HG03039 (cell line): ENCODE measurements around the gene WDFY4.

Source experiments
- ATAC-seq: cut with Tn5 transposase; IDR thresholded peaks from one replicate; pipeline ENCODE4 v1.9.1; 2021; ENCODE audit warnings: mild to moderate bottlenecking, moderate library complexity; ENCODE audit not compliant: unreplicated experiment

WDFY4 gene

DNA sequence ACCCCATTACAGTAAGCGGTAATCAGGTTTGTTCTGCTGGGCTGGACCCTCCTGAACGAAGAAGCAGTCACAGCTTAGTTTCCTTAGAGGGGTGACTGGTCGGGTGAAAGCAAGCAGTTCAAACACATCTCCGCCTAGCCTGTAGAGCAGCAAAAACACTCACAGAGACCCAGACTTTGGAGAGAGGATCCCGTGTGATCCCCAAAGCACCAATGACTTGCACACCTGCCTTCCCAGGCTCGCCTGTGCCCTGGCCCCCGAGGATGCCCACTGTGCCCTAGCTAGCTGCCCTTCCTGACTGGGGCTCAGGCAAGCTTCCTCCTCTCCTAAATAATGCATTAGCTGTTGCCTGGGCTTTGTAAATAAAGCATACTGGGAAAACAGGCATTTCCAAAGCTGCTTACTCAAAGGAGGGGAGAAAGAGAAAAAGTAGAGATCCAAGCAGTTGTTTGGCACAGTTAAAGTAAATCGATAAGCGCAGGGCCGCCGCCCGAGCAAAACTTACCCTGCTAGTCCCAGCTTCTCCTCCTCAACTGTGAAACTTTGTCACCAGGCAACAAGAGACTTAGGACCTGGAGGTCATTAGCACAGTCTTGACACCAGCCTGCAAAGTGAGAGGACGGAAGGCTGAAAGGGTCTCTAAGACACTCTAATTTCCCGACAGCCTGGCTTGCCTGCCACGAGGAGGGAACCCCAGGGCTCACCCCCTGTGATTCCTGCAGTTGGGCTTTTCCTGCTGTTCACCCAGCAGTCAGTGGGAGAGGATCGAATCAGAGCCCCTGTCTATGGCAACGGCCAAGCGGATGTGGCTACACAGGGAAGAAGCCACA lies 250.2 kb downstream of the WDFY4 start:
- no peak for ATAC-seq

- ATAC-seq, result no peak
Measured at GRCh38 chr10:48935577-48935976, 250.9 kb downstream of the WDFY4 start.

GRCh38 chr10:48937796-48938195 lies 253.1 kb downstream of the WDFY4 start:
- ATAC-seq, result no peak

DNA sequence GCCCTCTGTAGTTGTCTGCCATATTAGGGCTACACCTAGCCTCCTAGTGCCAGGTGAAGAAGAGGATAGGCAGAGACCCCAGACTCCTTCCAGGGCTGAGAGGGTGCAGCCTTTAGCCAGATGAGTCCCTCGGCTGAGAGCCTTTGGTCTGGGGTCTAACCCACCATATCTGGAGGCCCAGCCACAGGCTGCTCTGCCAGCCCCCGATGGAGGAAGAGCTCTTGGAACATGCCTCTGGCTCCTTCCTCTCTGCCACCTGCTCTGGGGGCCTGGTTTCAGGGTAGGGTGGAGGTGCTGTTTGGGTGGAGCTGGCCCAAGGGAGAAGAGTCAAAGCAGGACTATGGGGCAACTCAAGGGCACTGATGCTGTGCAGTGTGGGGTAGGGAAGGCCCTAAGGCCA lies 253.6 kb downstream of the WDFY4 start:
- no peak for ATAC-seq

- no peak for ATAC-seq
Measured at GRCh38 chr10:48938990-48939536, 254.4 kb downstream of the WDFY4 start.

DNA sequence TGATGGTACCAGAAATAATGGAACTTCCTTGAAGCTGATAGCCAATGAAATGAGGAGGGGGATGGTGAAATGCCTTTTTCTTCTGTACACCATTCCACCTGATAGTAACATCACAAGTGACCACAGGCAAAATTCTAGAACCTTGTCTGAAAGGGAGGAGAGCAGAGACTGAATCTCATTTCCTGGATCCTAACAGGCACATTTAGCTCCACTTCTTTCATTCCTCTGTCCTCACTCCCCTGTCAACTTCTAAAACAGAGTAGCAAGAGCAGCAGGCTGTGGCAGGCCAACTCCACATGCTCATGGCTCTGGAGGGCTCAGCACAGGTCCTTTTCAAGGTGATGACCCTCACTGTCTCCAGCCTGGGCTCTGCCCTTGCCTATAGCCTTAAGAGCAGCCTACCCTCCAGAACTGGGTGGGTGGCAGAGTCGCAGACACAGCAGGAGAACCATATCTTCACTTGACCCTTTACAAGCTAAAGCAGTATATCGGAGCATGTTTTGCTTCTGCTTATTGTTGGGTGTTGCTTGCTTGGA lies 255.2 kb downstream of the WDFY4 start, which contains the start of gene LRRC18:
TSS of gene LRRC18 (minus strand) at position 51 of the 536 bp plus-strand sequence. CDS start 25,685 bp downstream, outside the sequence.
- no peak for ATAC-seq

- ATAC-seq, result no peak
Measured at GRCh38 chr10:48940372-48940771, 255.7 kb downstream of the WDFY4 start.

DNA sequence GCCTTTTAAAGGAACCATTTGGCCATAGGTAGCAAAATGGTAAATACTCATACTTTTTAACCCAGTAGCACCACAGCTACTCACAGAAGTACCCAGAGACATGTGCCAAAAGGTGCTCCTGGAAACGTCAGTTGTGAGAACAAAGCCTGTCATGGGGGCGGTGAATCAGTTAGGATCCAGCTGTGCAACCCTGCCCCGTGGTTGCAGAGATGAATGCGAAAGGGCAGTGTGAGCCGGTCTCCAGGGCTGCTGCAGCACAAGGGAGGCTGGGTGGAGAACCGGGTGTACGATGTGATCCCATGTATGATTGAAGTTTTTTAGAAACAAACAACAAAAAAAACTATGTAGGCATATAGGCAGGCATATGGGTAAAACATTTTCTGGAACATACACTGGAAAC lies 256.3 kb downstream of the WDFY4 start:
- no peak for ATAC-seq

- ATAC-seq, result no peak
Measured at GRCh38 chr10:48941427-48942075, 256.9 kb downstream of the WDFY4 start.

DNA sequence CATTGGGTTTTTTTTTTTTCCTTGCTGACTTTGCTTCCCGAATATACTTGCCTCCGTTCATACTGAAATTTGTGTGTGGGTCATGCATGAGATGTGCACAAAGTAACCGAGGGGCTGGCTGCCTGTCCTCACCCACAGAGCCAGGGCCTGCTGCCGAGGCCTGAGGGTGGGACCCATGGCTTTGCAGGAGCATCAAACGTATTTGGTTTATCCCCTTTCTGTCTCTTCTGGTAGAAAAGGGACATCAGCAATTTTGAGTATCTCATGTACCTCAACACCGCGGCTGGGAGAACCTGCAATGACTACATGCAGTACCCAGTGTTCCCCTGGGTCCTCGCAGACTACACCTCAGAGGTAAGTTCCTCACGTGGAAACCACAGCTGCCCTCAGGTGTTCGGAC lies 258.4 kb downstream of the WDFY4 start:
- no peak for ATAC-seq

DNA sequence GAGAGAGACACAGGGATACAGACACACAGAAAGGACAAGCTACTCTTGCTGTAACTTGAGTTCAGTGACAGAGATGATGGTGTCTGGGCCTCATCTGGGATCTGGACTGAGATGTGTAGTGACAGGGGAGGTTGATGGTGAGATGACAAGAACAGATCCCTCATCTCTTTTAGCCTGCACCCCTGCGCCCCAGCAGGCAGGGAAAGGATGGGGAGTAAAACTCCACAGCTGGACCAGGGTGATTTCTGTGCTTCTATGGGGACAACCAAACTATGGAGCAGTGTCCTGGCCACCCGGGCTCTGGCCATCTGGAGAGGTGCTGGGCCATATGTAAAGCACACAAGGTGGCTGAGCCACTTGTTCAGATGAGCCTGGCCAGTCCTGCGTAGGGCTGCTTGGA lies 259.5 kb downstream of the WDFY4 start:
- no peak for ATAC-seq

DNA sequence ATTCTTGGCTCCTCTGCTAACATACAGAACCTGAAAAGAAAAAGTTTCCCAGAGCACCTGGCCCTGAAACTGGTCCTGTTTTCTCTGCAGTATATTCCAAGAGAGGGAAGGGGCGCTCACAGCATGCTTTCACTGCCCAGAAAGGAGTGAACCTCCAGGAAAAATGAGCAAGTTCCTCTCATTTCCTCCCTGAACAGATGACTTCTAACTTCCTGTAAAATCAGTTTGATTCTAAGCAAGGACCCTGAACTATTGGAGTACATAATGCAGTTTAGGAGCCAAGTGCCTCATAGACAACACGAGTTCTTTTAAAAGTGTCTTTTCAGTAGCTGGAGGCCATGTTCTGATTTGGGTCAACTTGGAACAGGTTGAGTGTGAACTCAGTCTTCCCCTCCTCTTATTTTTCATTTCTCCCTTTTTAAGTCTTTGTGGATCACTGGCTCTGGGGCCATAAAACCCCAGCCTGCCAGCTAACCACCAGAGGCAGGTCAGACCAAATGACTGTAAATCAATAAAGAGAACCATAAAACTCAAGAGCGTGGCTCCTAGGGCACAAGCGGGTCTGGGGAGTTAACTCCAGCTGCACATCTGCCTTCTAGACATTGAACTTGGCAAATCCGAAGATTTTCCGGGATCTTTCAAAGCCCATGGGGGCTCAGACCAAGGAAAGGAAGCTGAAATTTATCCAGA lies 260.9 kb downstream of the WDFY4 start:
- no peak for ATAC-seq

- no peak for ATAC-seq
Measured at GRCh38 chr10:48946332-48946731, 261.7 kb downstream of the WDFY4 start.

DNA sequence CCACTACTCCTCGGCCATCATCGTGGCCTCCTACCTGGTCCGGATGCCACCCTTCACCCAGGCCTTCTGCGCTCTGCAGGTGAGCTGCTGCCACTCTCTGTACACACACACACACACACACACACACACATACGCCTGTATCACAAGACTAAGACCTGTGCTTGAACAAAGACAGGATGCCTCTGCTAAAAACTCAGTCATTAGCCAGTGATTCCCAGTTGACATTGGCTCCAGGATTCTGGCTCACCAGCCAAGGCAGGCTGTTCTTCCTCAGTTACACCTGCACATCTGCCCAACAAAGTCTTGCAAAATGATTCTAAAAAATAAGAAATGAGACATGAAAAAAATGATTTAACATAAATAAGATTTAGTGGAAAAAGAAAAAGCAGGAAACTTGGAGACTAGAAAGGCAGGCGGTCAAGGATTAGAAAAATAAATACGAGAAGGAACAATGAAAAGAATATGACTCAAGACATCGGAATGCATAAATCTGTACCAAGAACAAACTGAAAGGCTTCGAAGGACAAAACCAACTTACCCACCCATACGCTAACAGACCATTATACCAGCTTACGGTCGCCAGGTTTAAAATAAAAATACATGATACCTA lies 262.3 kb downstream of the WDFY4 start:
- ATAC-seq, result no peak

DNA sequence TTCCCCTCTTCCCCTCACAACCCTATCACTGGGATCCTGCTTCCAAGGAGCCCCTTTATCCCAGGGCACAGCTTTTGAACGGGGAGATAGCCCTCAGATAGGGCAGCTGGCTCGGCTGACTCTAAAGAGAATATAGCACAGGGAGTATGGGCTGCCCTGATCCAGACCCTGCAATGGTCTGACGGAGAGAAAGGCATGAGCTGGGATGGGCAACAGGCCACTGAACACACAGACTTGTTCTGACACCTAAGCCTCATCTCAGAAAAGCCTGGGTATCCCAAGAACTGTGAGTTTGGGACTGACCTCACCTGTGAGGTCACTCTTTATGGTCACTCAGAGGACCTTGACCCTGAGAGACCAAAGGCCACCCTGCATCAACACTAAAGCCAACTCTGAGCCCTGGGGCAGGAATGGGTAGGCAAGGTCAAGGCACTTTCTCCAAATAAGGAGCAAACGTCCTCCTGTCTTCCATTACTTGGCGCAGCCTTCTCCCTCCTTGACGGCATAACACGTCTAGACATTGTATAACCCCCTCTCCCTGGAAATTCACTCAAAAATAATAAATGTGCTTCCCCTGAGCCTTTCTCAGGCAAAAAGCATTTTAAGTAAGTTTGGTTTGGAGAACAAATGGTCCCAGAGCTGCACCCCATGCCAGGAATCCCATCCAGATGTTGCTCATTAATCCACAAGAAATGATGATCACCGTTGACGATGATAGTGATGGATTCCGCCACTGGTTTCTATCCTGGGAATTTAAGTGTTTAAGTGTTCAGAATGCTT lies 263.2 kb downstream of the WDFY4 start:
- ATAC-seq, result no peak

DNA sequence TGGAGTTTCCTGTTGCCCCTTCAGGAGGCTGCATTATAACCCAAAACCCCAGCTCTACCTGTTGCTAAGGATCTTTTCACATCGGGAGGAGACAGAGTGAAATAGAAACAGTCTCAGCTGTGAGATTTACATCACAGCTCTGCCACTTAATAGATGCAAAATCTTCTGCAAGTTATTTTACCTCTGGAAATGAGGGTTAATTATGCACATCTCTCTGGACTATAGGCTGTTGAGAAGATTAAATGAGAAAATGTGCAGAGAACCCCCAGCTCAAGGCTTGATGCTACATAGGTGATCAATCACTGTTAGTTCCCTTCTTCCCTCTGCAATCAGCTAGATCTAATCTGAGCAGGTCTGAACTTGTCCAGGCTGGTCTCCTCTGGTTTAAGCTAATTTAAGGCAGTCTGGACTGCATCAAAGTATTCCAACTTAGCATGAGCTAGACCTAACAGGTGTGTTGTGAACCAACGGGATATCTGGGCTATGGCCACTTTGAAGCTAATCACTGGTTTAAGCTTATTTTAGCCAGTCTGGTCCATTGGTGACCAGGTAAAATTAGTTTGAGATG lies 263.9 kb downstream of the WDFY4 start:
- no peak for ATAC-seq

- ATAC-seq, result no peak
Measured at GRCh38 chr10:48951707-48952106, 267.0 kb downstream of the WDFY4 start.

DNA sequence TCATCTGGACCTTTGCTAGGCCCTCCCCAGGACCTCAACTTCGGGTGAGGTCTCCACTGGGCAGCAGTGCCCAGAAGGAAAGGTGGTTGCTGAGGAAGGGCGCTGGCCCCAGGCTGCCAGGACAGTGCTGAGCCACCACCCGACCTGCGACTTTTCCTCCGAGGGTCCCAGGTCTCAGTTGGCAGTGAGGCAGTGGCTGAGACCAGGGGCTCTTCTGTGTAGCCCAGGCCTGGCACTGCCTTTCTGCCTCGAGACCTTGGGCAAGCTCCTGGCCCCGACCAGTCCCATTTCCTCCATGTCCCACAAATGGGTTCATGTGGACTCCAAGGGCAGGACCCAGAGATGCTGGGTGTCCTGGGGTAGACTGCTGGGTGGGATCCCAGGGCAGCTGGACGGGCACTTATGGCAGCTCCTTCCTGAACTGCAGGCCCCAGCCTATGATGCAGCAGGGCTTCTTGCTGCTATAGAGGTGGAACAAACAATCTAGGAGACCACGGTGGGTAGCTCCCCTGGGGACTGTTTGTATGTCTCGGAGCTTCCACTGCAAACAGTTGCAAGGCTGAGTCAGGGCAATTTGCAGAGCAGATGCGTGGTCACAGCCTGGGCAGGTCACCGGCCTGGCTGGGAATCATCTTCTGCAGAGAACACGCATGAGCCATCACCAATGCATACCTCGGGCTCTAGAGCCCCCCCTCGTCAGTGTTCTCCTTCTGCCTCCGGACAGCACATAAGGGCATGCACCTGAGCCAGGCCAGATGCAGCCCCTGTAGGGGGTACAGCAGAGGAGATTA lies 272.9 kb downstream of the WDFY4 start:
- no peak for ATAC-seq
